HUES64 (cell line): Measurements from ENCODE around the gene PDE4D.

Source experiments
- H3K27ac ChIP-seq: 2 replicates; pipeline ENCODE4 v1.7.0; 2013; ENCODE audit warnings: low read depth, low read length, inconsistent platforms
- H3K27me3 ChIP-seq: 2 replicates; pipeline ENCODE4 v1.6.1; 2013; ENCODE audit warnings: mild to moderate bottlenecking, low read length; ENCODE audit not compliant: insufficient read depth
- H3K36me3 ChIP-seq: 2 replicates; pipeline ENCODE4 v1.6.1; 2013; ENCODE audit warnings: mild to moderate bottlenecking, low read length; ENCODE audit not compliant: insufficient read depth
- H3K4me1 ChIP-seq: 2 replicates; pipeline ENCODE4 v1.6.1; 2013; ENCODE audit warnings: mild to moderate bottlenecking, low read length, moderate library complexity; ENCODE audit not compliant: insufficient read depth
- H3K4me3 ChIP-seq: 2 replicates; pipeline ENCODE4 v1.5.1; 2013; ENCODE audit warnings: mild to moderate bottlenecking, low read length, moderate library complexity
- H3K9ac ChIP-seq: 2 replicates; pipeline ENCODE4 v1.6.1; 2013; ENCODE audit warnings: mild to moderate bottlenecking, low read depth, low read length
- H3K9me3 ChIP-seq: 2 replicates; pipeline ENCODE4 v1.6.1; 2013; ENCODE audit warnings: low read depth, low read length; ENCODE audit not compliant: insufficient read depth
- WGBS: fragments of 150-250, 120-280 bp; methylation state at CpG from one replicate; pipeline ENCODE4 v1.1.7; 2013; ENCODE audit warnings: missing lambda C conversion rate; 5-methylcytosine and 5-hydroxymethylcytosine counted together

The PDE4D gene

DNA sequence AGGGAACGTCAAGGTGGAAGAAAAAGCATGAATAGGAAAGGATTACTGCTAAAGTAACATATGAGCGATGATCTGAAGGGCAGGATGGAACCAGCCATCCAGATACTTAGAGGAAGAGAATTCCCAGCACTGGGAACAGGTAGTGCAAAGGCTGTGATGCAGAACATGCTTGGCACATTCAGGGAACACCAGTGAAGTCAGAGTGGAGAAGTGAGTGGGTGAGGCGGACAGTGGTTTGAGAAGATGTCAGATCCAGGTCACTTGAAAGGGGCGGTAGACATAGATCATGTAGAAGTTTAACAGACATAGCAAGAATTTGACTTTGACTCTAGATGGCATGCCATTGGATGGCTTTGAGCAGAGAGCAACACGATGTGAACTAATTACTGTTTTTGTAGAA lies 374.2 kb downstream of the PDE4D start:
- no peak overlapping the region for H3K27ac ChIP-seq
- H3K4me1 ChIP-seq, result no peaks in the 10 kb centered on the region
- no peaks in the 10 kb centered on the region for H3K27me3 ChIP-seq
- peaks cover 9% of the 10 kb centered on the region for H3K9me3 ChIP-seq
- 93% methylated on average over 5 of the region's 5 CpGs for WGBS
- no peaks in the 10 kb centered on the region for H3K36me3 ChIP-seq
- H3K9ac ChIP-seq, result no peak overlapping the region
- no peak overlapping the region for H3K4me3 ChIP-seq

DNA sequence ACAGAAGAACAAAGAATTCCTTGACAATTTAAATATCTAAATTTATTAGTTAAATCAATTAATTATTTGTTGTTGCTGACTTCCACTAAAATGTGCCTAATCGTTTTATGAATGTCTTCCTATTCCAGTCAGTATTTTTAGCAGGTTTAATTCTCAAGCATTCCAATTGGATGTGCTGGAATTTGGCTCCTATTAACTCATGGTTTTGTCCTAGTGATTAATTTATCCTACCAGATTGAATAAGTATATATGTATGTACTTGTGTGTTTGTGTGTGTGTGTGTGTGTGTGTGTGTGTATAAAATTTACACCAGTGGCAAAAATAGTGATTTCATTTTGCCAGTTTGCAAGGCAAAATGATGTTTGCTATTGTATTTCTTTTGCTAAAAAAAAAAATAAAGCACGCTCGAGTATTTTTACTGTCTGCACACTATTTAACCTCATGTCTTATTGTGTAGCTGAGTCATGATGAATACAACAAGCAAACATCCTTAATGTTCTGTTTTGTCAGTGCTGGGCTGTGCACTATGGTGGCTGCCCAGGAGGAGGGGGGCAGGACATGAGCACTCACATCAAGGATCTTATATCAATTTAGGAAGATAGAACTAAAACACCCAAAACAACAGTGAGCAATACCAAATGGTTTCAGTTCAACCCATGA lies 375.5 kb downstream of the PDE4D start:
- no peak overlapping the region for H3K4me3 ChIP-seq
- 96% methylated on average over 2 of the region's 3 CpGs for WGBS

DNA sequence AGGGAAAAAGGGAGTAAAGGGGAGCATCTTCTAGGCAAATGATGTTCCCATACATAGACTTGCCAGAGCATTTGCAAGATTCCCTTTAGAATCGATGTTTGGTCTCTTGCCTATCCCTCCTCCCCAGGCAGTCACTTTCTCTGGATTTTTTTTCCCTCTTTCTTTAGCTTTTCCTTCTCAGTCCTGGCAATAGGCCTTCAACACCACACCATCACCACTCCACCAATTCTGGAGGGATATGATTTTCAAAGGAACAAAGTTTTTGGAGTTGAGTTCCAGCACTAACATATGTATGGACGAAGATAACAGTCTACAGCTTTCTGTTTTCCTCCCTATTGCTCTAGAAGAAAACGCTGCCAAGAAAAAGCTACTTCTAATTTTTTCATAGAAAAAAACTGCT lies 377.4 kb downstream of the PDE4D start:
- no peak overlapping the region for H3K4me3 ChIP-seq
- H3K9me3 ChIP-seq, result no peaks in the 10 kb centered on the region
- H3K27me3 ChIP-seq, result no peaks in the 10 kb centered on the region
- no peak overlapping the region for H3K27ac ChIP-seq
- H3K4me1 ChIP-seq, result no peaks in the 10 kb centered on the region
- no peak overlapping the region for H3K9ac ChIP-seq
- no peaks in the 10 kb centered on the region for H3K36me3 ChIP-seq
- WGBS, result 95% methylated on average over 3 of the region's 3 CpGs

More for the DNA sequence above, 375.5 kb downstream of the PDE4D start:
- Histone ChIP-seq H3K27ac (no peak overlapping the region), H3K27me3 (no peaks in the 10 kb centered on the region), H3K9me3 (no peaks in the 10 kb centered on the region; the same call in 1 of the 2 replicates), H3K36me3 (no peaks in the 10 kb centered on the region), H3K9ac (no peak overlapping the region), H3K4me1 (no peaks in the 10 kb centered on the region)

DNA sequence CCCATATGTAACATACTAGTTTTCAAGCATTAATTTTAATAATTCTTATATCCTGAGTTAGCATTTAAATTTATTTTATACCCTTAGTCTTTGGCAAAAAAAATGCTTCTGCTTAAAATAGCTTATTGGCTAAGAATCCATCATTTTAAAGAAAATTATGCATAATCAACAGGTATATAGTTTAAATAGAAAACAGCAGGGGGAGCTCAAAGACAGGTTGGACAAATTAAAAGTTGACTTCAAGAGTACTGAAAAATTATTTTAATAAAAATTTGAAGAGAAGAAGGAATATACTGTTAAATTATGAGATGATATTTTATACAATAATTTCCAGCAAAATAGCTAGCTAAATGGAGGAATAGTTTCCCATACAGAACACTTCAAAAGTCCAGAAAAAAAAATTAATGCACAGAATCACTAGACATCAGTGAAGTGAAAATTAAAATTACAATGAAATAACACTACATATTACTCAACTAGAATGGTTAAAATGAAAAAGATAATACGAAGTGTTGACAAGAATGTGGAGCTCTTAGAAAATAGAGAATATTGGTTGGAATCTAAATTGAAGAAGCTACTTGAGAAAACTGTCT lies 387.1 kb downstream of the PDE4D start:
- Histone ChIP-seq H3K4me3 (no peak overlapping the region), H3K36me3 (no peaks in the 10 kb centered on the region), H3K4me1 (no peaks in the 10 kb centered on the region), H3K9ac (no peak overlapping the region), H3K27ac (no peak overlapping the region), H3K27me3 (no peaks in the 10 kb centered on the region), H3K9me3 (no peaks in the 10 kb centered on the region)
- 89% methylated on average over 1 of the region's 1 CpG for WGBS

DNA sequence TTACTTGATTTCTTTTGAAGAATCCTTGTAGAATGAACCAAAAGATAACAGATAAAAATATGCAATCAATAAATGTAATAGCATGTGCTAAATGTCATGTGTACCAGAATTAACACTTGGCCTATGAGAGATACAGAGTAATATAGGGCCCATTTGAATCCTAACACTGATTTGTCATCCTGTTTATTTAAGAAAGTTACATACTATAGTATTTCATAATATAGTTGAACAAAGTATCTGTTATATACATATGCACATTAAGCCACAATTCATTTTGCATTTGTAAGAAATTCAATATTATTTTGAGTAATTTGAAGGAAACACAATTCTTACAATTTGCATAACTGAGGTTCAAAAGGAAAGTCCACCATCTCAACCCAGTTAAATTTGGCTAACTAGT lies 389.5 kb downstream of the PDE4D start:
- Histone ChIP-seq H3K4me1 (no peaks in the 10 kb centered on the region), H3K9ac (no peak overlapping the region), H3K9me3 (no peaks in the 10 kb centered on the region), H3K36me3 (no peaks in the 10 kb centered on the region), H3K27me3 (no peaks in the 10 kb centered on the region), H3K27ac (no peak overlapping the region), H3K4me3 (no peak overlapping the region)

DNA sequence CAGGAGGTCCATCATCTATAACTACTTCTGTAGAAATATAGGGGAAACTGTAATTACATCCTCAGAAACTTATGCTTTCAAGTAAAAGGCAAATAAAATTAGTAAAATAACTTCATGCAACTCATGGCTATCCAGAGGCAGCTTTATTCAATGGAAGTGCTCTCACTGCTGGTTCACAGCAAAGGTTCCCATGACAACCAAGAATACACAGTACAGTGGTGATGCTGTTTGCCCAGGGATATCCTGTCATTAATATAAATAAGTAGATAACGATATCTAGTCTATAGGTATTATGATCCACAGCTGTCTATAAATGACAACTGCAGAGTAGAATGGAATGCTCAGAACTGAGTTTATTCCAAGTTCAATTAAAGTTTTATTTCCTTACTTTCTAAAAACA lies 390.3 kb downstream of the PDE4D start:
- Histone ChIP-seq H3K9ac (no peak overlapping the region), H3K4me1 (no peaks in the 10 kb centered on the region), H3K9me3 (no peaks in the 10 kb centered on the region), H3K27me3 (no peaks in the 10 kb centered on the region), H3K36me3 (no peaks in the 10 kb centered on the region), H3K27ac (no peak overlapping the region), H3K4me3 (no peak overlapping the region)
- no CpG with 5 or more reads among the region's 1 CpG for WGBS

DNA sequence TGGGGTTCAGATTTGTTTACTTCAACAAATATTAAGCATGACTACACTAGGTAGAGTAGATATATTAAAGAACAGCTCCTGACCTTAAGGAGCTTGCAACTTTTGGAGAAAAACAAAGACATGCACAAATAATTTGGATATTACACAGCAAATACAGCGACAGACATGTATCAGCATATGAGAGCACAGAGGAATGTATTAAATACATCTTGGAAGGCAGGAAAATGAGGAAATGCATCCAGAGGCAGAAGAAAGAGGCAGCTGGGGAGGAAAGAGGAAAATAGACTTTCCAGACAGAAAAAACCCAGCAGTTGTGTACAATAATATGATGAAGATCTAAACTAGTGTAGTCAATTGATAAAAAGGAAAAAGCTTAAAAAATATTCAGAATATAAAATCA lies 392.2 kb downstream of the PDE4D start:
- no peaks in the 10 kb centered on the region for H3K27me3 ChIP-seq
- 100% methylated on average over 1 of the region's 1 CpG for WGBS
- H3K9ac ChIP-seq, result no peak overlapping the region
- H3K9me3 ChIP-seq, result no peaks in the 10 kb centered on the region
- H3K4me3 ChIP-seq, result no peak overlapping the region
- no peak overlapping the region for H3K27ac ChIP-seq
- H3K4me1 ChIP-seq, result no peaks in the 10 kb centered on the region
- no peaks in the 10 kb centered on the region for H3K36me3 ChIP-seq

DNA sequence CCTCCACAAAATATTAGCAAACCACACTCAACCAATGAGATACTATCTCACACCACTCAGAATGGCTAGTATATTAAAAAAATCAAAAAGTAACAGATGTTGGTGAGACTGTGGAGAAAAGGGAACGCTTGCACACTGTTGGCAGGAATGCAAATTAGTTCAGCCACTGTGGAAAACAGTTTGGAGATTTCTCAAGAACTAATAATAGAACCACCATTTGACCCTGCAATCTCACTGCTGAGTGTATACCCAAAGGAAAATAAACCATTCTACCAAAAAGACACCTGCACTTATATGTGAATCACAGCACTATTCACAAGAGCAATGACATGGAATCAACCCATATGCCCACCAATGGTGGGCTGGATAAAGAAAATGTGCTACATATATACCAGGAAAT lies 393.5 kb downstream of the PDE4D start:
- no peak overlapping the region for H3K27ac ChIP-seq
- no peaks in the 10 kb centered on the region for H3K27me3 ChIP-seq
- 100% methylated on average over 1 of the region's 1 CpG for WGBS
- no peaks in the 10 kb centered on the region for H3K9me3 ChIP-seq
- no peak overlapping the region for H3K9ac ChIP-seq
- no peaks in the 10 kb centered on the region for H3K4me1 ChIP-seq
- H3K4me3 ChIP-seq, result no peak overlapping the region
- no peaks in the 10 kb centered on the region for H3K36me3 ChIP-seq

DNA sequence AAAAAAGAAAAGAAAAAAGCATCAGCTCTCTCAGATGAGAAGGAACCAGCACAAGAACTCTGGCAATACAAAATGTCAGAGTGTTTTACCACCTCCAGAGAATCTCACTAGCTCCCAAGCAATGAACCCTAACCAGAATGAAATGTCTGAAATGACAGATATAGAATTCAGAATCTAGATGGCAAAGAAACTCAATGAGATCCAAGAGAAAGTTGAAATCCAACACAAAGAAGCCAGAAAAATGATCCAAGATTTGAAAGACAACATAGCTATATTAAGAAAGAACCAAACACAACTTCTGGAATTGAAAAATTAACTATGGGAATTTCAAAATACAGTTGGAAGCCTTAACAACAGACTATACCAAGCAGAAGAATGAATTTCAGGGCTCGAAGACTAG lies 396.3 kb downstream of the PDE4D start:
- Histone ChIP-seq H3K4me1 (no peaks in the 10 kb centered on the region), H3K36me3 (no peaks in the 10 kb centered on the region), H3K27me3 (no peaks in the 10 kb centered on the region), H3K9me3 (no peaks in the 10 kb centered on the region), H3K27ac (no peak overlapping the region), H3K9ac (no peak overlapping the region), H3K4me3 (no peak overlapping the region)
- no CpG with 5 or more reads among the region's 1 CpG for WGBS

DNA sequence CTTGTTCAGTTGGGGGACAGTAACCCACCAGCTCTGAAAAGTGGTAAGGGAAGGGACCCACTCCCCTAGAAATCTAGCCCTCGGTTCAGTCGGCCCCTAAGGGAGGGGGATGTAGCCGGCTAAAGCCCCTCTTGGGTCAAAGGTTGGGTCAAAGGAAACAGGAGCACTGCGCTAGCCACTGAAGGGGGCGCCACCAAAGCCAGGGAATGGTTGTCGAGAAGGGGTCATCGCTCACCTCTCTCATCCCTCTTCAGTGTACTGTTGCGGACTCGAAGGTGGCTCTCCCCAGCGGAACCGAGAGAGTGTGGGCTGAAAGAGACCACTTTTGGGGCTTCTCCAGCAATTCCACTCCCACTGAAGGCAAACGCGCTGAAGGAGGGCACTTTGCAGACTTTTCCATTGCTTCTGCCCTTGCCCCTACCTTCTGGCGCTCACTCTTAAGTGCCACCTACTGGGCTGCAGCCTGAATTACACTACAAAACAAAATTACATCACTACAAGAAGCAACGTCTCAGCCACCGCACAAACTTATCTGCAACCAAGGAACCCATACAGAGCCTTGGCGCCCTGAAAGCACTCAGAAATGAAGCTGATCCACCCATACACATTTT lies 396.9 kb downstream of the PDE4D start:
- Histone ChIP-seq H3K9me3 (no peaks in the 10 kb centered on the region), H3K4me3 (no peak overlapping the region), H3K4me1 (no peaks in the 10 kb centered on the region), H3K27ac (no peak overlapping the region), H3K9ac (no peak overlapping the region), H3K27me3 (no peaks in the 10 kb centered on the region), H3K36me3 (no peaks in the 10 kb centered on the region)
- 89% methylated on average over 17 of the region's 17 CpGs for WGBS

DNA sequence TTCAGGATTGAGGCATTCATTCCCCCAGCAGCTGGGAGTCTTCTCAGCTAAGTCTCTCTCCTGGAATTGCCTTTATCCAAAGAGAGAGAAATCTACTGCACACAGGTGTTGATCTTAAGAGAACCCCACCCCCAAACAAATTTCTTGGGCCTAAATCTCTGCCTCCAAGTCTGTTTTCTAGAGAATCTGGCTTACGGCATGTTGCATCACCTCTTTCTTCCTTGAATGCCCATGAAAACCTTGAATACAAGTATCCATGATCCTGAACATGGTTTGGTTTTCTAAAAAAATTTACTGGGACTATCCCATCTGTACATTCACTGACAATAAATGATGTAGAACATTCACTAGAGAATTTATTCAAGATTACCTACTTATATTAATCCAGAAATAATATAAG lies 401.6 kb downstream of the PDE4D start:
- H3K4me1 ChIP-seq, result peaks cover 8% of the 10 kb centered on the region; the same call in 1 of the 2 replicates
- 90% methylated on average over 1 of the region's 1 CpG for WGBS

More for the DNA sequence above, 401.6 kb downstream of the PDE4D start:
- Histone ChIP-seq H3K36me3 (no peaks in the 10 kb centered on the region), H3K9me3 (no peaks in the 10 kb centered on the region), H3K27me3 (no peaks in the 10 kb centered on the region), H3K9ac (no peak overlapping the region), H3K27ac (no peak overlapping the region), H3K4me3 (no peak overlapping the region)
